ENCODE results near the gene RAB3IL1. TPM values are rescaled to one million over a fixed set of nuclear protein-coding genes. Genes with fewer than 3 reads are reported as not detected.

RAB3IL1 gene
- total and polyA plus RNA-seq, 2 donors (not counting 1 experiment from before 2014, with no cell fraction given) = 9.6 to 13.4 TPM

GRCh38 chr11:61957021-61957770, 39.8 kb upstream of the RAB3IL1 start:
- Histone ChIP-seq H2AFZ (ENCODE audit: low read length) (no peak overlapping the region), H3K27ac (ENCODE audit: insufficient read depth, low read length) (no peak overlapping the region), H3K4me2 (ENCODE audit: extremely low read depth, insufficient read depth, low read length) (no peak overlapping the region), H3K27me3 (ENCODE audit: control insufficient read depth, insufficient read depth, low read length) (no peaks in the 10 kb centered on the region), H3K79me2 (ENCODE audit: control insufficient read depth, insufficient read depth, low read length) (no peaks in the 10 kb centered on the region), H3K4me3 (replicated peaks in 1 of 4; ENCODE audit: control extremely low read depth in 1 of 4, insufficient read depth in 1 of 4, low read depth in 3 of 4, low read length in 4 of 4) (no peak overlapping the region), H3K9ac (ENCODE audit: insufficient read depth, low read length) (no peak overlapping the region), H3K4me1 (ENCODE audit: control insufficient read depth, extremely low read depth, insufficient read depth, low read length) (peaks cover 5% of the 10 kb centered on the region), H4K20me1 (ENCODE audit: control insufficient read depth, extremely low read depth, insufficient read depth, low read length) (no peaks in the 10 kb centered on the region), H3K9me3 (ENCODE audit: control insufficient read depth, insufficient read depth, low read depth, low read length) (no peaks in the 10 kb centered on the region), H3K36me3 (ENCODE audit: control insufficient read depth, insufficient read depth, low read length) (peaks cover 2% of the 10 kb centered on the region)
- TF ChIP-seq CTCF (conservative IDR thresholded peaks at IDR 0.05 in 1 of 2, IDR thresholded peaks at IDR 0.05 in 1 of 2; ENCODE audit: low read depth in 1 of 2, low read length in 2 of 2) = no peak
- TF ChIP-seq EZH2 (IDR thresholded peaks at IDR 0.05; ENCODE audit: low read length, missing control alignments) = no peak
- DNase-seq (ENCODE audit: low read depth in 2 of 2) = no peak

DNA sequence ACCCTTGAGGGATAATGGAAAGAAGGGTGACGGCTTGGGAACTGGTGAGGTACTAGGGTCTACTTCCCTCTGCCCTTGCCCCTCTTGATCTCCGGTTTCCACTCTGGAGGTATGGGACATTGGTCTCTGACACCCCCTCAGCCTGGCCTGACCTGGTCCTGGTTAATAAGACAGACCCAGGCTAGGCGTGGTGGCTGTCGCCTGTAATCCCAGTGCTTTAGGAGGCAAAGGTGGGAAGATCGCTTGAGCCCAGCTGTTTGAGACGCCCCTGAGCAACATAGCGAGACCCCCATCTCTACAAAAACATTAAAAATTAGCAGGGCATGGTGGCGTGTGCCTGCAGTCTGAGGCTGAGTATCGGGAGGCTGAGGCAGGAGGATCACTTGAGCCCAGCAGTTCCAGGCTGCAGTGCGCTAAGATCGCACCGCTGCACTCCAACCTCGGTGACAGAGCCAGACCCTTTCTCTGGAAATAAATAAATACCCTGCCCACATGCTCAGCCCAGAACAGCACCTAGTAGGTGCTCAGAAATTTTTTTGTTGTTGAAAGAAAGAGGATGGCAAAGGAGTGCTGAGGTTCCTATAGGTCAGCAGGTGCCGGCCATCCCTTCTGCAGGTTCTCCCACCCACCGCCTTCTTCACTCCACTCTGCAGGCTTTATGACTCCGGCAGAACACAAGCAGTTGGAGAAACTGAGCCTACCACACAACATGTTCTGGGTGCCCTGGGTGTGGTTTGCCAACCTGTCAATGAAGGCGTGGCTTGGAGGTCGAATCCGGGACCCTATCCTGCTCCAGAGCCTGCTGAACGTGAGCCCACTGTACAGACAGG, 39.0 kb upstream of the RAB3IL1 start:
- H4K20me1 ChIP-seq (ENCODE audit: control insufficient read depth, extremely low read depth, insufficient read depth, low read length) = no peaks in the 10 kb centered on the region
- peaks cover 5% of the 10 kb centered on the region for H3K4me1 ChIP-seq (ENCODE audit: control insufficient read depth, extremely low read depth, insufficient read depth, low read length)
- TF ChIP-seq CTCF (conservative IDR thresholded peaks at IDR 0.05 in 1 of 2, IDR thresholded peaks at IDR 0.05 in 1 of 2; ENCODE audit: low read depth in 1 of 2, low read length in 2 of 2) (no peak), EZH2 (IDR thresholded peaks at IDR 0.05; ENCODE audit: low read length, missing control alignments) (no peak)
- no peaks in the 10 kb centered on the region for H3K9me3 ChIP-seq (ENCODE audit: control insufficient read depth, insufficient read depth, low read depth, low read length)
- peaks cover 2% of the 10 kb centered on the region for H3K36me3 ChIP-seq (ENCODE audit: control insufficient read depth, insufficient read depth, low read length)
- no peak overlapping the region for H3K4me2 ChIP-seq (ENCODE audit: extremely low read depth, insufficient read depth, low read length)
- H3K27me3 ChIP-seq (ENCODE audit: control insufficient read depth, insufficient read depth, low read length) = no peaks in the 10 kb centered on the region
- DNase-seq (ENCODE audit: low read depth in 2 of 2) = no peak
- H3K79me2 ChIP-seq (ENCODE audit: control insufficient read depth, insufficient read depth, low read length) = no peaks in the 10 kb centered on the region
- no peak overlapping the region for H3K9ac ChIP-seq (ENCODE audit: insufficient read depth, low read length)
- H2AFZ ChIP-seq (ENCODE audit: low read length) = no peak overlapping the region
- peak overlapping the region in 1 of 4 experiments; percentile 57 for H3K4me3 ChIP-seq (replicated peaks in 1 of 4; ENCODE audit: control extremely low read depth in 1 of 4, insufficient read depth in 1 of 4, low read depth in 3 of 4, low read length in 4 of 4)
- H3K27ac ChIP-seq (ENCODE audit: insufficient read depth, low read length) = no peak overlapping the region

- Histone ChIP-seq H3K27ac (ENCODE audit: insufficient read depth, low read length) (peak overlapping the region; percentile 63), H3K9ac (ENCODE audit: insufficient read depth, low read length) (peak overlapping the region; percentile 60)
These were observed 38.2 kb upstream of the RAB3IL1 start for GRCh38 chr11:61955422-61956135.

More at GRCh38 chr11:61955422-61956135, 38.2 kb upstream of the RAB3IL1 start:
- H3K4me3 ChIP-seq (replicated peaks in 1 of 4; ENCODE audit: control extremely low read depth in 1 of 4, insufficient read depth in 1 of 4, low read depth in 3 of 4, low read length in 4 of 4) = peak overlapping the region in 3 of 4 experiments; percentile 7 to 57 (median 43)
- H4K20me1 ChIP-seq (ENCODE audit: control insufficient read depth, extremely low read depth, insufficient read depth, low read length) = no peaks in the 10 kb centered on the region
- TF ChIP-seq CTCF (conservative IDR thresholded peaks at IDR 0.05 in 1 of 2, IDR thresholded peaks at IDR 0.05 in 1 of 2; ENCODE audit: low read depth in 1 of 2, low read length in 2 of 2) (no peak), EZH2 (IDR thresholded peaks at IDR 0.05; ENCODE audit: low read length, missing control alignments) (no peak)
- peaks cover 2% of the 10 kb centered on the region for H3K36me3 ChIP-seq (ENCODE audit: control insufficient read depth, insufficient read depth, low read length)
- peaks cover 5% of the 10 kb centered on the region for H3K4me1 ChIP-seq (ENCODE audit: control insufficient read depth, extremely low read depth, insufficient read depth, low read length)
- peak overlapping the region; percentile 46 for H3K4me2 ChIP-seq (ENCODE audit: extremely low read depth, insufficient read depth, low read length)
- no peak for DNase-seq (ENCODE audit: low read depth in 2 of 2)
- no peaks in the 10 kb centered on the region for H3K27me3 ChIP-seq (ENCODE audit: control insufficient read depth, insufficient read depth, low read length)
- peak overlapping the region; percentile 34 for H2AFZ ChIP-seq (ENCODE audit: low read length)
- no peaks in the 10 kb centered on the region for H3K79me2 ChIP-seq (ENCODE audit: control insufficient read depth, insufficient read depth, low read length)
- H3K9me3 ChIP-seq (ENCODE audit: control insufficient read depth, insufficient read depth, low read depth, low read length) = no peaks in the 10 kb centered on the region
